Lung (tissue), 12 donors: Measurements from ENCODE around the gene MCTP1. TPM values are rescaled to one million over a fixed set of nuclear protein-coding genes. Genes with fewer than 3 reads are reported as not detected.

Source experiments
- ATAC-seq: fragments of 200-7000 bp; cut with Tn5 transposase; one replicate; pipeline ENCODE4 v1.9.1; 2020; ENCODE audit warnings: moderate number of reproducible peaks; ENCODE audit not compliant: insufficient read depth, low FRiP score
- DNase-seq, 3 donors: peaks; one replicate each; pipeline ENCODE4 v3.0.0-alpha.2; 2013 to 2017
- H3K27ac ChIP-seq, 2 donors: one replicate each; pipeline ENCODE4 v1.5.1; 2013; ENCODE audit warnings: mild to moderate bottlenecking in 2 of 2, moderate library complexity in 2 of 2, control low read depth in 1 of 2, inconsistent platforms in 1 of 2, low read depth in 1 of 2, low read length in 1 of 2
- H3K27me3 ChIP-seq, 3 donors: one replicate each; pipeline ENCODE4 v1.5.1; 2013; ENCODE audit warnings: low read length in 2 of 3; ENCODE audit not compliant: control insufficient read depth in 3 of 3, insufficient read depth in 3 of 3
- H3K36me3 ChIP-seq, 4 donors: one replicate each; pipeline ENCODE4 v1.5.1; 2013; ENCODE audit warnings: low read length in 4 of 4, mild to moderate bottlenecking in 1 of 4, moderate library complexity in 1 of 4; ENCODE audit not compliant: control insufficient read depth in 4 of 4, insufficient read depth in 4 of 4
- H3K4me1 ChIP-seq, 5 donors: one replicate each; pipeline ENCODE4 v1.5.1; 2013; ENCODE audit warnings: low read length in 5 of 5, mild to moderate bottlenecking in 2 of 5, moderate library complexity in 1 of 5; ENCODE audit not compliant: control insufficient read depth in 5 of 5, insufficient read depth in 5 of 5
- H3K4me3 ChIP-seq: one replicate; pipeline ENCODE4 v1.5.1; 2013; ENCODE audit warnings: mild to moderate bottlenecking, control low read depth, moderate library complexity
- H3K9ac ChIP-seq, 2 donors: one replicate each; pipeline ENCODE4 v1.5.1; 2013; ENCODE audit warnings: low read length in 2 of 2, control low read depth in 1 of 2; ENCODE audit not compliant: insufficient read depth in 1 of 2
- H3K9me3 ChIP-seq, 4 donors: one replicate each; pipeline ENCODE4 v1.5.1; 2013; ENCODE audit warnings: low read length in 3 of 4, mild to moderate bottlenecking in 1 of 4, moderate library complexity in 1 of 4; ENCODE audit not compliant: control insufficient read depth in 4 of 4, insufficient read depth in 3 of 4
- CTCF ChIP-seq: IDR thresholded peaks from 2 replicates; pipeline ENCODE4 v1.5.1; 2012; ENCODE audit warnings: mild to moderate bottlenecking; ENCODE audit errors: control extremely low read depth, extremely low read depth
- WGBS, 2 donors: extraction: QIAGEN DNeasy Blood & Tissue Kit; methylation state at CpG; one replicate each; pipeline ENCODE4 v1.1.7; 2013; 5-methylcytosine and 5-hydroxymethylcytosine counted together
- polyA plus RNA-seq, 2 donors: library from polyadenylated mRNA; stranded (reverse); fragments of 200-250 nt; gene quantifications; one replicate each; pipeline ENCODE4 v1.2.1, GENCODE V29; 2013
- total RNA-seq, 2 donors: library from RNA; depleted of rRNA in 1 of 2; stranded (reverse); fragments of >200 nt in 1 of 2; gene quantifications; one replicate each; pipeline ENCODE4 v1.2.1, GENCODE V29; 2014 to 2021
- donor health status: control.
- donor health status: control.
- donor health status: Bipolar disorder and iron deficiency.
- donor health status: healthy.
- donor health status: DM: yes; HTN: yes; CAD: no.

The MCTP1 gene
- total and polyA plus RNA-seq, 4 donors = 5.8 to 34.8 (median 27.4) TPM

GRCh38 chr5:94715768-94716167, 569.1 kb downstream of the MCTP1 start:
- DNase-seq = no peak
- H3K9me3 ChIP-seq = no peaks in the 10 kb centered on the region
- WGBS, 2 donors = 89 to 97% methylated on average over 3 of the region's 3 CpGs
- no peaks in the 10 kb centered on the region for H3K27me3 ChIP-seq
- TF ChIP-seq CTCF = no peak
- H3K36me3 ChIP-seq = peaks cover 0 to 5% (median under 1%) of the 10 kb centered on the region in 4 donors
- H3K27ac ChIP-seq = no peak overlapping the region
- H3K9ac ChIP-seq = no peak overlapping the region
- ATAC-seq = no peak
- peaks cover 0 to 5% (median 0%) of the 10 kb centered on the region in 5 donors for H3K4me1 ChIP-seq
- H3K4me3 ChIP-seq = no peak overlapping the region

- no peak for DNase-seq
- Histone ChIP-seq H3K27me3 (no peaks in the 10 kb centered on the region), H3K27ac (no peak overlapping the region), H3K9ac (no peak overlapping the region), H3K36me3 (peaks cover 1 to 10% (median 3%) of the 10 kb centered on the region in 4 donors), H3K9me3 (no peaks in the 10 kb centered on the region), H3K4me1 (peaks cover 0 to 5% (median 0%) of the 10 kb centered on the region in 5 donors), H3K4me3 (no peak overlapping the region)
- no peak for TF ChIP-seq CTCF
- no peak for ATAC-seq
Measured at GRCh38 chr5:94711785-94712184, 573.1 kb downstream of the MCTP1 start.

- Histone ChIP-seq H3K9ac (no peak overlapping the region), H3K9me3 (no peaks in the 10 kb centered on the region), H3K27ac (no peak overlapping the region), H3K4me3 (no peak overlapping the region), H3K36me3 (peaks cover 0 to 10% (median 3%) of the 10 kb centered on the region in 4 donors), H3K4me1 (peaks cover 0 to 2% (median 0%) of the 10 kb centered on the region in 5 donors), H3K27me3 (no peaks in the 10 kb centered on the region)
- ATAC-seq (no peak), DNase-seq (no peak)
- 91 to 97% methylated on average over 1 of the region's 1 CpG for WGBS, 2 donors
- TF ChIP-seq CTCF = no peak
Measured at GRCh38 chr5:94709277-94709676, 575.6 kb downstream of the MCTP1 start.

GRCh38 chr5:94707359-94707758, 577.5 kb downstream of the MCTP1 start:
- Histone ChIP-seq H3K9ac (no peak overlapping the region), H3K27ac (no peak overlapping the region), H3K9me3 (no peaks in the 10 kb centered on the region), H3K4me1 (peaks cover 0 to 2% (median 0%) of the 10 kb centered on the region in 5 donors), H3K4me3 (no peak overlapping the region), H3K36me3 (peaks cover 0 to 10% (median 3%) of the 10 kb centered on the region in 4 donors), H3K27me3 (no peaks in the 10 kb centered on the region)
- ATAC-seq (no peak), DNase-seq (peak; percentile 15 to 56 (median 15))
- no peak for TF ChIP-seq CTCF
- WGBS, 2 donors = 15 to 36% methylated on average over 2 of the region's 2 CpGs
